ENCODE data around the gene AGPAT1. TPM values are rescaled to one million over a fixed set of nuclear protein-coding genes. Genes with fewer than 3 reads are reported as not detected.

The AGPAT1 gene, protein sequence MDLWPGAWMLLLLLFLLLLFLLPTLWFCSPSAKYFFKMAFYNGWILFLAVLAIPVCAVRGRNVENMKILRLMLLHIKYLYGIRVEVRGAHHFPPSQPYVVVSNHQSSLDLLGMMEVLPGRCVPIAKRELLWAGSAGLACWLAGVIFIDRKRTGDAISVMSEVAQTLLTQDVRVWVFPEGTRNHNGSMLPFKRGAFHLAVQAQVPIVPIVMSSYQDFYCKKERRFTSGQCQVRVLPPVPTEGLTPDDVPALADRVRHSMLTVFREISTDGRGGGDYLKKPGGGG
- total RNA-seq (2022; extraction: Qiagen RNA extraction) = 35.3 to 43.1 TPM (median 42.4 TPM) in 5 replicates

DNA sequence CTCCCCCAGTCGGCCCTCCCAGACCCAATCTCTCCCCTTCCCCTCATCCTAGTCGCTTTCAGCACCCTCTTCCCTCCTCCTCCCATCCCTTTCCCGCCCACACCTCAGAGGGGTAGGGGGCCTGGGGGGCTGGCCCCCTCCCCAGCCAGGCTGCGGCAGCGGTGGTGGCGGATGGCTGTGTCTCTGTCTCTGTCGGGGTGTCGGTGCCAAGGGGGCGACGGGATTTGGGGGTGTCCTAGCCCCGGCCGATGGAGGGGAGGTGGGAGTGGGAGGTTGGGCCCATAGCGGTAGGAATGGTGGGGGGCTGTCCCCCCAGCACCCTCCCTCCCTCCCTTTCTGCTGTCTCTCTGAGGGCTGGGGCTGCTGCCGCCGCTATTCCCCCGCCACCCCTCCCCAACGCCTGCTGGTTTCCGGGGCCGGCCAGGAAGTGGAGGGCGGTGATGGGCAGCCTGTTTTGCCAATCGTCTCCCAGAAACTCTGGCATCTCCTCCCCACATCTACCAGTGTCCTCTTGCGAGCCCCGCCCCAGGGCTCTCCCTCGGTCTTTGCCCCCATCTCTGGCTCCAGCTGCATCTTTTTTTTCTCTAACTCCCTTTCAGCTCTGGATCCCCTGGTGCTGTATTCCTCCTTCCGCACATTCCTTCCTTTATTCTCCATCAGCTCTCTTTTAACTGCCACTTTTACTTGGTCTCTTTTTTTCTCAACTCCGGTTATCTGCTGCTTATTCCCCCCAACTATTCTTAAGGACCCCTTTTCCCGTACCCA, at the start of gene AGPAT1:
Gene AGPAT1, minus strand, starts transcription at position 374 of the 765 bp plus-strand sequence. CDS start 4,588 bp downstream, outside the sequence.

DNA sequence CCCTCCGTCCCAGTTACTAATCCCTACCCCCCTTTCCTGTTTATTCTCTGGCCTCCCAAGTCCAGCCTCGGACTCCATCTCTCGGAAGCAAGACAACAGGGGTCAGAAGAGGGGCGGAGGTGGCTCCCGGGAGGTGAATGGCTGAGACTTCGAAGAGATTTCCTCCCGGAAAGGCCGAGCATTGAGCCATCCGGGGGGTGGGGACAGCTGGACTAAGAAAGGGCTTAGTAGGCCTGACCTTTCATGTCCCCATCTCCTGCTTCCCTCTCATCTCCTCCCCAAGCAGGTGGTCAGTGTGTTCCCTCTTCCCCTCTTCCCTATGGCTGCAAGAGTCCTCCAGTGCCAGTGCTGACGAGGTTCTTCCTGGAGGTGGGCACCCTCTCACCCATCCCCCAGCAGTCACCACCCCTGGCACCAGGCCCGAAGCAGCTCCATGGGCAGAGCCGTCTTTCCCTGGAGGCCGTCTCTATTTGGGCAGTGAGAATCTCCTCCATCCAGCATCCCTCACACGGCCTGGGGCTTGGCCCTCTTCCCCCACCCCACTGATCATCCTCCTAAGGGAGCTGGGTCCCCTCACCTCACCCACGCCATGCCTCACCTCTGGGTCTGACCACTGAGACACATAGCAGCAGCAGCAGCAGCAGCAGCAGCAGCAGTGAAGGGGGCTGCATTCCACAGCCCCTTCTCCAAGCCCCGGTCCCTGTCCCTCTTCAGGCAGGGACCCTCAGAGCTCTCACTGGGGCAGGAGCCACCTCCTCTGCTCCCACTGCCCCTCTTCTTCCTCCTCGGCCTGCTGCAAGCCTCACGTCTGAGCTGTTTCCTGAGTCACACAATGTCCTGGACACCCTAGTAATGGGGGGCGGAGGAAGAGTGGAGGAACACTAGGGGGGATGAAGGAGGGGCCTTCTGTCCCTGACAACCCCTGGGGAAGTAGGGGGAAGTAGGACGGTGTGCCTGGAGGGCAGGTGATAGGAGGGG, 47.7 kb upstream of the AGPAT1 start, which contains the start of gene NOTCH4:
Gene NOTCH4, minus strand, starts transcription at position 810 of the 978 bp plus-strand sequence. Its CDS starts 139 bp downstream, at position 671.

DNA sequence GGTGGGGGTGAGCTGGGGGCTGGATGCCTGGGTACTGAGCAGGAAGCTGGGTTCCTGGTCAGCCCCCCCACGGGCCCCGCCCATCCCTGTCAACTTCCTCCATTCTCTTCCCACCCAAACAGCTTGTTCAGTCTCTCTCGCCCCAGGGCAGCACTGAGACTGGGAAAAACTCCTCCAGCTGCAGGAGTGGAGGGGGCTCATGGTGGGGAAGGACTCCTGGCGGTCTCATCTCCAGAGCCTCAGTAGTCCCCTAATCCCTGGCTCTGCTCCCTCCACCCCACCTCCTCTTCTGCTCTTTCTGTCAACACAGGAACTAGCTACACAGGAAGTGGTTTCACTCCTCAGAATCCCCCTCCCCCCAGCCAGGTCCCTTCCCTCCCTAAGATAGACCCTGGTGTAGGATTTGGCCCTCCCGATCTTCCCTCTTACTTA, 16.7 kb upstream of the AGPAT1 start, which contains the start of gene GPSM3:
Gene GPSM3, minus strand, starts transcription at position 36 of the 432 bp plus-strand sequence. CDS start 130 bp downstream, outside the sequence.

DNA sequence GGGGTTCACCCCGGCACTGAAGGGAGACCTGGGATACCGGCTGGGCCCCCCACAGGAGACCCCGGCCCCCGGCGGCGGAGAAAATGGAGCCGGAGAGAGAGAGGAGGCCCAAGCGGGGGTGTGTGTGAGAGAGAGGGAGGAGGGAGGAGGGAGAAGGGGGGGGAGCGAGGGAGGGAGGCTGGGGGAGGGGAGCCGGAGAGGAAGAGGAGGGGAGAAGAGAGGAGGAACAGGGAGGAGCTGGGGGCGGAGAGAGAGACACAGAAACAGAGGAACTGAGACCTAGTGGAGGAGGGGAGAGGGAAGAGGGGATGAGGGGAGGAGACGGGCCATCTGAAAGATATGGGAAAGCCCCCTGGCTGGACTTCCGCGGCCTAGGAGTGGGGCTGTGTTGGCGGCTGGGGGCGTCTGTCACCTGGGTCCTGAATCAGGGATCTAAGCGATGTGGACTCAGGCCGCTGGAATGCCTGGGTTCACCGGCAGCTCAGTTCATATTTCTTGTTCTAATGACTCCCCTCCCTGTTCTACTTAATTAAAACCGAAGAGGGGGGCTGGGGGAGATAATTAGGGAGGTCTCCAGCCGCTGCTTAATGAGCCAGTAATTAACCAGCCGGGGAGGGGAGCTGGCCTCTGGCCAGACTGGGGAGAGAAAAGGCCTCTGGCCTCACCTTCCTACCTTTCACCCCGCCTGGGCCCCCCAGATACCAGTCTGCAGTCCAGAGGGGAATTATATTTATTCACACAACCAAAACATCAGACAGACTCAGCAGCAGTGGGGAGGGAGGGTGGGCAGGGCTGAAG, 14.4 kb upstream of the AGPAT1 start, which contains the start of gene PBX2:
Gene PBX2, minus strand, starts transcription at position 149 of the 798 bp plus-strand sequence. CDS start 287 bp downstream, outside the sequence.

DNA sequence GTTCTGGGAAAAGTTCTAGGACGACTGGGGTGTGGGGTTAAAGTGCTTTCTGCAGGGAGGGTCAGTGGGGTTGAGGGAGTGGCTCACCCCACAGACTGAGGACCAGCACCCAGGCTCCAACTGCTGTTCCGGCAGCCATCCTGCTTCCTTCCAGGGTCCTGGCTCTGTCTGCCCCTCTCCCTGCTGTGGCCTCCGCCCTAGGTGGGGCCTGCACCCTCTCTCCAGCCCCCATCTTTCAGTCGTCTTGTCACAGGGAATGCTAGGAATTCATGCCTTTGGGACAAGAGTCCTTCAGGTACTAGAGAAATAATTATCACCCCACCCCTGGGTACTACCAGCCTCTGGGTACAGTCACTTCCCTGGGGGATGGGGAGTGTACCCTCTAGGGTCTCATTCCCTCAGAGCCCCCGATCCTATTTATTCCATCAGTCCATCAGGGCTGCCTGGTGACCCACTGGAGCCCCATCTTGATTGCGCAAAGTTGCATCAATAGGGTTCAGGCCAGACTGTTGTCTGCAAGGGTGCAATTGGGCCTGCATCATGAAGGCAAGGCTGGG, 8.3 kb upstream of the AGPAT1 start, which contains the start of gene AGER:
Gene AGER, minus strand, starts transcription at position 170 of the 557 bp plus-strand sequence. Its CDS starts 31 bp downstream, at position 139.

DNA sequence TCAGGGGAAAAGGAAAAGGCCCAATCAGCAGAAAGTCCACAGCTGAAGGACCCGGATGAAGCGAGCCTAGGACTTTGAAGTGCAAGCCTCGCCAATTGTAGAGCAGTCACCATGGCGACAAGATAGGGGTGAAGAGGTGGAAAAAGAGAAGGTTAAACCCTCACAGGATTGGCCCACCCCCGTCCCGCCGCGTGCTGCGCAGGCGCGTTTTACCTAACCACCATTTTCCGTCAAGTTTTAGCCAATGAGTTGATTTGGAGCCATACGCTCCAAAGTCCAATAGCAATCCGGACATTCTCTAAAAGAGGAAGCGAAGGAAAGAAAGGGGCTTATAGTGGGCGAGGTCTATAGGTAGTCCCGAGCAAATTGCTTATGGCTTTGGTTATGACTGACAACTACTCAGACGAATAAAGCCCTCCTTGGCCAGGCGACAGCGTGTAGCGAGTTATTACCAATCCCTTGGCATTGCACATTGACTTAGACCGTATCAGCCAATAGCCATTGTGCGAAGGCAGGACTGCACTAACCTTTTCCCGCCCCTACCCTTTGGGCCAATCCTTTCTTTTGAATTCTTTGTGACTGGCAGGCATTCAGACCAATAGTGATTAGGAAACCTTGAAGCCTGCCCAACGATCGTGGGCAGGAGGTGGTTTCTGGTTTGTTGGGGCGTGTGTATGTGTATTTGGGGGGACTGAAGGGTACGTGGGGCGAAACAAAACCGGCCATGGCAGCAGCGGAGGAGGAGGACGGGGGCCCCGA, 2.1 kb upstream of the AGPAT1 start, which contains the start of gene RNF5:
Gene RNF5, plus strand, starts transcription at position 618 of the 759 bp plus-strand sequence. Its CDS starts 107 bp downstream, at position 725.

DNA sequence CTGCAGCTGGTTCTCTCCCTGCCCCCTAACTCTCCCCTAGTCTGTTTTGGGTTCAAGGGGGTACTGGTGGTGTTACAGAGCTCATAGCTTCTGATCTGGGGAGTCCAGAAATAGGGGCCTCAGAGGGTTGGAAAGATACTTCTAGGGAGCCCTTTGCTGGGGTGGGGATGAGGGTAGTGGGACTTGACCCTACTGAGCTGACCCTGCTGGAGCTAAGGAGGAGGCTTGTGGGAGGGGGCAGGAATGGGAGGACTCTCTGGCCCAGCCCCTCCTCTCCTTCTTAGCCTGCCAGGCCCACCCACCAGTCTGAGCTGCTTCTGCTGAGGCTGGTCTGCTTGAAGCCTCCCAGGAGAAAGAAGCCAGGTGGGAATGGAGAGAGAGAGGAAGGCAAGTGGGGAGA, 11.6 kb downstream of the AGPAT1 start, which contains the start of gene EGFL8:
Gene EGFL8, plus strand, starts transcription at position 301 of the 400 bp plus-strand sequence. CDS start 1,571 bp downstream, outside the sequence.

DNA sequence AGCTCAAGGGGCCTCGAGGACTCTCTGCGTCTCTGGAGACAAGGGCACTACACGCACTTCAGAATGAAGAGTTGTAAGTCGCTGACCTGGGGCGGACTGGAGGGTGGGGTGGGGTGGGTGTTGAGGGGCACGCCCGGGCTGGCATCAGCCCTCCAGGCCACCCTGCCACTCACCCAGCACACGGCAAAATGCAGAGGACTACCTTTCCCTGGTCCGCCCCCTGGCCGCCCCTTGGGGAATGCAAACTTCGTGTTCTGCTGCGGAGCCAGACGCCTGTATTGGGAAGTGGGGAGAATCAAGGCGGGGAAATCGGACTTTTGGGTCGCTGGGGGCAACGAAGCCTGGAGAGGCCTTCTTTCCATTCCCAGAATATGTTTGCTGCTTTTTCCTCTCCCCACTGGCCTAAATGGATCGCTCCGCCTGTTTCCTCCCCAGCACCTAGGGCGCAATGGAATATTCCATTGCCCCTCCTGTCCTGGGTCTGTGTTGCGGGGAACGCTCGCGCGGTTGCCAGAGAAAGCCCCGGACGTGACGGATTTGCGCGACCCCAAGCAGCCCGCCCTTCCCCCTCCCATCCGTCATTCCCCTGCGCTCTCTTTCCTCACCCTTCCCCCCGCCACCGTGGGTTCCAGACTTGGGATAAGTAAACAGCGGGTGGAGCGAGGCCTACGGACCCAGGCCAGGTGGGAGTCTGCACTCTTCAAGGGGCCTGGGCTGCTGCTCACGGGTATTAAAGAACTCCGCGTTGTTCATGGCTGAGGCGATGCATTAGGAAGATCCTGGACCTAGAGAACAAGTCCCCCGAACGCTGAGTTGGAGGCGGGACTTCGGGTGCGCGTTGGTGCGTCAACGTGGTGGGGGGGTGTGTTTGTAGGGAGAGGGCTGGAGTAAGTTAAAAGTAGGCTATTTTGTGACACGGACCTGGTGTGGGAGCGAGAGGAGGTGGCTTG, 22.0 kb downstream of the AGPAT1 start, which contains the start of gene PPT2:
Gene PPT2, plus strand, starts transcription at position 578 of the 950 bp plus-strand sequence. CDS start 454 bp downstream, outside the sequence.

DNA sequence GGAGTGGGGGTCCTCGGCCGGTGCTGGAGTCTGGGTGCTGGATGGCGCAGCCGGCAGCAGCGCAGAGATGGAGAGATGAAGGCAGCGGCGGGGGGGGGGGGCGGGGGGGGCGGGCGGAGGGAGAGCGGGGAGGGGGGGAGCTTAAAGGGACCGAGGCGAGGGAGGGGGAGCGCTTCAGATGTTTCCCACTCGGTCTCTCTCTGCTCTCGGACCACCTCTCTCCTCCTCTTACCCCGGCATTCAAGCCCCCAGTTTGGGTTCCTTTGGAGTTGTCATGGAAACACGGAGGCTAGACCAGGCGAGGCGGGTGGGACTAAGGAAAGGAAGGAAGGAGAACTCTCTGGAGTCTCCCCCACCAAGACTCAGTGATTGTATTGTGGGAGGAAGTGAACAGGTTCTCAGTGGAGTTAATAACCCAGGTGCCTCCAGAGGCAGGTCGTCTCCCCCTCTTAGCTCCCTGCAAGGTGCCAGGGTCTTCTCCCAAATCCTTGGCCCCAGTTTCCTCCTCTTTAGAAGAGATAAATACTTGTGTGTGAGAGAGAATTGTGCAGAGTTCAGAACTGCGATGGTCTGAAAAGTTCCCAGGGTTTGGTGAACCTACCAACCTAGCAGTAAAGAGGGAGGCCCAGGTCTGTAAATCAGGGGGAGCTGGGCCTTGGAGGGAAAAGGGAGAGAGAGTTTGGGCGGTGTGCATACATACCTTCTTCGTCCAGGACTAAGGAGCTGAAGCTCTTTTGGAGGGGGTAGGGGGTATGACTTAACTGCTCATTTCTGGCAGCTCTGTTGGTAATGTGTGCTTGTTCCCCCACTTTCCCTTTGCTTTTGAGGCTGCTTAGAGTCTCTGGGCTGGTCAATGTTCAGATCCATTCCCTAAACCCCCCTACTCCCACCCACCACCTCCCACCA, 23.8 kb downstream of the AGPAT1 start, which contains the start of gene PRRT1:
Gene PRRT1, minus strand, starts transcription at position 77 of the 906 bp plus-strand sequence. CDS start 112 bp downstream, outside the sequence.

DNA sequence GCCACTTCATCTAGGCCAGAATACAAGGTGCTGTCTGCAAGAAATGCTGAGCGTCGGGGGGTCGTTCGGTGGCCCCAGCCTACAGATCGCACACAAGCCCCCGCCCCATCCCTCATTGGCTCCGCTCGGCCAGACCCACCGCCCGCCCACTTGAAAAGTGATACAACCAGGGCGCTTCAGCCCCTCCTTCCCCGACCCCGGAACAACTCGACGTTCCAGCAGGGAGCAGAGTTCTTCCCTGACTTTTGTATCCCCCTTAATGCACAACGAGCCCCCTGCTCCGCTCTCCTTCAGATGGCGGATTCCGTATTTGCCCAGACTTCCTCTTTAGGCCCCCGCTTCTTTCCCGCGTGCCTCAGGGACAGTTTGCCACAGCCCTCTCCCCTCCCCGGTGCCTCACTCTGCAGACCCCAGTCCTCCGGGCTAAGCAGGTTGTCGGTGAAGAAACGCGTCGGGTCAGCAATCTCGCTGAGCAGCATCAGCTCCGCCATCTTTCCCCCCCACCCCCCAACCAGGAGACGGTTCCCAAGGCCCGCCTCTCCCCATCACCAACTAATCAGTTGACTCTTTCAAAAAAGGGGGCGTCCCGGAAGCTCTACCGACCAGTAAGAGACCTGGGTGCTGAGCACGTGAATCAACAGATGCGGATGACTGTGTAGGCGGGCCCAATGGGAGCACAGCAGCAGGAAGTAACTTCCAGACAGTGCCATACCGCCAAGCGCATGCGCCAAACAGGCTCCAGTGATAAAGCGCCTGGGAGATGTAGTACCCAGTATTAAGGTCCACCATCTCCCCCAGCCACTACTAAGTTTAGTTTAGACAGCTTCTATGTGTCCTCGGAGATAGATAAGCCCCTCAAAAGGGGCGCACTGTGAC, 47.9 kb downstream of the AGPAT1 start, which contains the start of gene ATF6B:
Gene ATF6B, minus strand, starts transcription at position 530 of the 876 bp plus-strand sequence. Its CDS starts 39 bp downstream, at position 491.

Other genes starting within 250 kb of the AGPAT1 start
- 0.20 to 0.34 TPM (median 0.23 TPM) in 5 replicates for gene C2, start 248.4 kb downstream of the AGPAT1 start, total RNA-seq (2022; extraction: Qiagen RNA extraction)
- gene CFB, start 230.0 kb downstream of the AGPAT1 start, total RNA-seq (2022; extraction: Qiagen RNA extraction) = 1.3 to 3.0 TPM (median 2.0 TPM) in 5 replicates
- gene NELFE, start 217.1 kb downstream of the AGPAT1 start, total RNA-seq (2022; extraction: Qiagen RNA extraction) = 73.0 to 92.7 TPM (median 76.9 TPM) in 5 replicates
- 19.9 to 23.7 TPM (median 22.8 TPM) in 5 replicates for gene SKIC2, start 216.9 kb downstream of the AGPAT1 start, total RNA-seq (2022; extraction: Qiagen RNA extraction)
- 11.1 to 13.8 TPM (median 11.8 TPM) in 5 replicates for gene DXO, start 203.9 kb downstream of the AGPAT1 start, total RNA-seq (2022; extraction: Qiagen RNA extraction)
- 0.80 to 1.1 TPM (median 0.93 TPM) in 5 replicates for gene C4A, start 194.0 kb downstream of the AGPAT1 start, total RNA-seq (2022; extraction: Qiagen RNA extraction)
- 0.58 to 1.2 TPM (median 0.96 TPM) in 5 replicates for gene C4B, start 161.3 kb downstream of the AGPAT1 start, total RNA-seq (2022; extraction: Qiagen RNA extraction)
- 0.06 TPM in 1 of 5 replicates, not detected in the others for gene CYP21A2, start 137.7 kb downstream of the AGPAT1 start, total RNA-seq (2022; extraction: Qiagen RNA extraction)
- 0.48 to 0.71 TPM (median 0.56 TPM) in 5 replicates for gene TNXB, start 66.7 kb downstream of the AGPAT1 start, total RNA-seq (2022; extraction: Qiagen RNA extraction)
- 27.8 to 35.4 TPM (median 34.3 TPM) in 5 replicates for gene ATF6B, start 47.8 kb downstream of the AGPAT1 start, total RNA-seq (2022; extraction: Qiagen RNA extraction)
- 6.0 to 7.8 TPM (median 6.8 TPM) in 5 replicates for gene FKBPL, start 45.8 kb downstream of the AGPAT1 start, total RNA-seq (2022; extraction: Qiagen RNA extraction)
- 0.47 to 0.82 TPM (median 0.61 TPM) in 5 replicates for gene PRRT1, start 24.1 kb downstream of the AGPAT1 start, total RNA-seq (2022; extraction: Qiagen RNA extraction)
- 7.8 to 8.8 TPM (median 8.5 TPM) in 5 replicates for gene PPT2, start 21.9 kb downstream of the AGPAT1 start, total RNA-seq (2022; extraction: Qiagen RNA extraction)
- gene EGFL8, start 11.5 kb downstream of the AGPAT1 start, total RNA-seq (2022; extraction: Qiagen RNA extraction) = 0.56 to 1.9 TPM (median 1.9 TPM) in 5 replicates
- 34.8 to 46.4 TPM (median 45.5 TPM) in 5 replicates for gene RNF5, start 2.3 kb upstream of the AGPAT1 start, total RNA-seq (2022; extraction: Qiagen RNA extraction)
- gene AGER, start 8.2 kb upstream of the AGPAT1 start, total RNA-seq (2022; extraction: Qiagen RNA extraction) = 1.1 to 2.0 TPM (median 1.7 TPM) in 5 replicates
- gene PBX2, start 14.1 kb upstream of the AGPAT1 start, total RNA-seq (2022; extraction: Qiagen RNA extraction) = 14.1 to 17.3 TPM (median 15.9 TPM) in 5 replicates
- gene GPSM3, start 16.6 kb upstream of the AGPAT1 start, total RNA-seq (2022; extraction: Qiagen RNA extraction) = 0.34 to 0.40 TPM (median 0.35 TPM) in 5 replicates
- 0.60 to 0.95 TPM (median 0.81 TPM) in 5 replicates for gene NOTCH4, start 48.0 kb upstream of the AGPAT1 start, total RNA-seq (2022; extraction: Qiagen RNA extraction)
- not detected in 5 replicates for gene TSBP1, start 195.8 kb upstream of the AGPAT1 start, total RNA-seq (2022; extraction: Qiagen RNA extraction)
- gene BTNL2, start 231.1 kb upstream of the AGPAT1 start, total RNA-seq (2022; extraction: Qiagen RNA extraction) = not detected in 5 replicates